Stomach (tissue), 9 donors: Measurements from ENCODE around the gene AVPR1A. TPM values are rescaled to one million over a fixed set of nuclear protein-coding genes. Genes with fewer than 3 reads are reported as not detected.
"Not testable (repeated sequence)": the region's sequence is repeated elsewhere in the genome, so short reads cannot be mapped to it uniquely, and the experiment has no call there.

ENCODE experiments used
- DNase-seq, 2 donors: peaks; one replicate each; pipeline versions ENCODE4 v3.0.0 to v3.0.0-alpha.2; 2013 to 2019
- H3K27ac ChIP-seq, 5 donors: fragments of 200-600 bp in 4 of 5; sonication (generic) in 4 of 5; one replicate each; pipeline ENCODE4 v1.5.1; 2013 to 2019; ENCODE audit warnings: mild to moderate bottlenecking in 1 of 5, moderate library complexity in 1 of 5
- H3K27me3 ChIP-seq, 3 donors: fragments of 200-600 bp; sonication (generic); one replicate each; pipeline ENCODE4 v1.5.1; 2017 to 2019; ENCODE audit warnings: mixed run types in 1 of 3
- H3K36me3 ChIP-seq, 4 donors: fragments of 200-600 bp; sonication (generic); 1 replicate in 3 of 4; 2 replicates in 1 of 4; pipeline ENCODE4 v1.5.1; 2016 to 2019
- H3K4me1 ChIP-seq, 4 donors: fragments of 200-600 bp; sonication (generic); one replicate each; pipeline ENCODE4 v1.5.1; 2016 to 2019
- H3K4me3 ChIP-seq, 4 donors: fragments of 200-600 bp; sonication (generic) in 3 of 4; one replicate each; pipeline ENCODE4 v1.5.1; 2016 to 2019; ENCODE audit warnings: mild to moderate bottlenecking in 1 of 4
- H3K9me3 ChIP-seq, 4 donors: fragments of 200-600 bp; sonication (generic); one replicate each; pipeline ENCODE4 v1.5.1; 2016 to 2019
- EP300 ChIP-seq: sonication (generic); formaldehyde crosslinking; IDR thresholded peaks from one replicate; pipeline ENCODE4 v1.6.1; 2017; ENCODE audit warnings: antibody characterized with exemption
- POLR2A ChIP-seq, 4 donors: fragments of 450-650 bp; IDR thresholded peaks; one replicate each; pipeline ENCODE4 v1.6.1; 2016; ENCODE audit warnings: antibody characterized with exemption in 4 of 4, control low read depth in 2 of 4, mild to moderate bottlenecking in 1 of 4, moderate library complexity in 1 of 4
- POLR2AphosphoS5 ChIP-seq, 3 donors: sonication (generic); formaldehyde crosslinking; IDR thresholded peaks; one replicate each; pipeline ENCODE4 v1.6.1; 2016; ENCODE audit warnings: antibody characterized with exemption in 3 of 3
- WGBS, 5 donors: extraction: QIAGEN DNeasy Blood & Tissue Kit in 3 of 5; methylation state at CpG; one replicate each; pipeline versions ENCODE4 v1.1.5 to v1.1.7; 2013 to 2018; 5-methylcytosine and 5-hydroxymethylcytosine counted together
- intact Hi-C: fragments of 100-400 bp; cut with DNase I; formaldehyde crosslinking; loops from one replicate; pipeline ENCODE4 v1.15.1; 2023; ENCODE audit warnings: low total_unique reads
- polyA plus RNA-seq, 3 donors: library from polyadenylated mRNA; stranded (reverse); fragments of 200-250 nt; gene quantifications; one replicate each; pipeline ENCODE4 v1.2.3, GENCODE V29; 2013
- total RNA-seq, 5 donors: library from RNA; depleted of rRNA; stranded (reverse); fragments of >200 nt; gene quantifications; one replicate each; pipeline versions ENCODE4 v1.1.0 to v1.2.3, GENCODE V29; 2014 to 2016
- TF ChIP-seq, protein P1 (sequence below), 7 experiments: fragments of 450-650 bp in 4 of 7; fragments of 200-600 bp in 3 of 7; sonication (generic) in 3 of 7; IDR thresholded peaks; one replicate each; pipeline ENCODE4 v1.5.1; 2016 to 2019; ENCODE audit warnings: antibody characterized with exemption in 7 of 7, control low read depth in 2 of 7, mild to moderate bottlenecking in 1 of 7
- donor health status: healthy with polysubstance abuse.
- donor health status: Bipolar disorder and iron deficiency.
- donor health status: healthy.

AVPR1A gene
- total and polyA plus RNA-seq, 8 donors = 0.15 to 20.9 (median 2.9) TPM; not detected in 1

DNA sequence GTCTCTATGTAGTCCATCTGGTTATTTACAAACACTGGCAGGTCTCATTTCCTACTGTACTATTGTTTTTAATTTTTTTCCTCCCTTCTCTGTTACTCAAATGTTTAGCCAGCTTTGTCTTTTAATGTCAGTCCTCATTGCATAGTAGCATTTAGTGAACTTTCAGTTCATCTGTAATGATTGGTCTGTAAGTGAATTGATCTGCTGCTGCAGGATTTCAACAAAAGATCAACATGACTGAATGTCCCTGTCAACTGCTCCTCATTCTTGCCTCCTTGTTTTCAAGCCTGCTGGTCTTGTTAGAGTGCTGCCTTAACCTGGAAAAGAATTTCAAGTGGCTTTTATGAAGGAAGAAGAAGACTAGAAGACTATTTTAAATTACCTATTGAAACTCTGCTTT, 19.3 kb upstream of the AVPR1A start:
- Histone ChIP-seq H3K4me3 (no peak overlapping the region), H3K9me3 (peaks cover 0 to 7% (median under 1%) of the 10 kb centered on the region in 4 donors), H3K36me3 (no peaks in the 10 kb centered on the region), H3K4me1 (no peaks in the 10 kb centered on the region), H3K27ac (no peak overlapping the region), H3K27me3 (peaks cover 0 to 7% (median 0%) of the 10 kb centered on the region in 3 donors)
- intact Hi-C loops = no loop called here
- no peak for TF ChIP-seq POLR2AphosphoS5 (IDR thresholded peaks at IDR 0.05)
- TF ChIP-seq EP300 = no peak
- no peak for TF ChIP-seq POLR2A (IDR thresholded peaks at IDR 0.05)
- TF ChIP-seq, protein P1, sequence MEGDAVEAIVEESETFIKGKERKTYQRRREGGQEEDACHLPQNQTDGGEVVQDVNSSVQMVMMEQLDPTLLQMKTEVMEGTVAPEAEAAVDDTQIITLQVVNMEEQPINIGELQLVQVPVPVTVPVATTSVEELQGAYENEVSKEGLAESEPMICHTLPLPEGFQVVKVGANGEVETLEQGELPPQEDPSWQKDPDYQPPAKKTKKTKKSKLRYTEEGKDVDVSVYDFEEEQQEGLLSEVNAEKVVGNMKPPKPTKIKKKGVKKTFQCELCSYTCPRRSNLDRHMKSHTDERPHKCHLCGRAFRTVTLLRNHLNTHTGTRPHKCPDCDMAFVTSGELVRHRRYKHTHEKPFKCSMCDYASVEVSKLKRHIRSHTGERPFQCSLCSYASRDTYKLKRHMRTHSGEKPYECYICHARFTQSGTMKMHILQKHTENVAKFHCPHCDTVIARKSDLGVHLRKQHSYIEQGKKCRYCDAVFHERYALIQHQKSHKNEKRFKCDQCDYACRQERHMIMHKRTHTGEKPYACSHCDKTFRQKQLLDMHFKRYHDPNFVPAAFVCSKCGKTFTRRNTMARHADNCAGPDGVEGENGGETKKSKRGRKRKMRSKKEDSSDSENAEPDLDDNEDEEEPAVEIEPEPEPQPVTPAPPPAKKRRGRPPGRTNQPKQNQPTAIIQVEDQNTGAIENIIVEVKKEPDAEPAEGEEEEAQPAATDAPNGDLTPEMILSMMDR (IDR thresholded peaks at IDR 0.05) = no peak
- DNase-seq = no peak

GRCh38 chr12:63167741-63168140, 16.7 kb upstream of the AVPR1A start:
- 72 to 76% (median 74%) methylated on average over 5 to 6 of the region's 6 CpGs for WGBS, 5 donors
- H3K4me1 ChIP-seq, H3K27ac ChIP-seq, H3K27me3 ChIP-seq, intact Hi-C loops, H3K36me3 ChIP-seq, H3K4me3 ChIP-seq, DNase-seq, H3K9me3 ChIP-seq: not testable (repeated sequence)

DNA sequence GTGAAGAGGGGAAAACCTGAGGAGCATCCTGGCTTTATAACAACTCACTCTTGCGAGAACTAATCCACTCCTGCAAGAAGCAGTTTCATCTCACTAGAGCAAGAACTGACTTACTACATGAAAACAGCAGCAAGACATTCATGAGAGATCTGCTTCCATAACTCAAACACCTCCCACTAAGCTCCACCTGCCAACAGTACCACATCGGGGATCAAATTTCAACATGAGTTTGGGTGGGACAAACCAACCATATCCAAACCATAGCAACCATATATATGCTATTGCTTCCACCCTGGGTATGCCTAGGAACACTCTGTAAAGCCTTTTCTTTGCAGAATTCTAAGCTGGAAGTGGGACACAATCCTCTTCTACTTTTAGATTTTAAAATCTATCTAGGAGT, 13.9 kb upstream of the AVPR1A start:
- peaks cover 0 to 7% (median 0%) of the 10 kb centered on the region in 3 donors for H3K27me3 ChIP-seq

GRCh38 chr12:63163541-63163940, 12.5 kb upstream of the AVPR1A start:
- Histone ChIP-seq H3K36me3 (no peaks in the 10 kb centered on the region), H3K27ac (no peak overlapping the region), H3K4me1 (no peaks in the 10 kb centered on the region), H3K27me3 (peaks cover 0 to 7% (median 0%) of the 10 kb centered on the region in 3 donors), H3K4me3 (no peak overlapping the region), H3K9me3 (no peaks in the 10 kb centered on the region)
- no peak for TF ChIP-seq POLR2A (IDR thresholded peaks at IDR 0.05)
- no peak for TF ChIP-seq POLR2AphosphoS5 (IDR thresholded peaks at IDR 0.05)
- no peak for TF ChIP-seq EP300
- TF ChIP-seq, protein P1 (IDR thresholded peaks at IDR 0.05) = no peak
- intact Hi-C loops = no loop called here
- DNase-seq = no peak
- 55 to 100% (median 80%) methylated on average over 1 of the region's 1 CpG for WGBS, 5 donors

More for the DNA sequence above, 13.9 kb upstream of the AVPR1A start:
- no peak for TF ChIP-seq EP300
- no peak for TF ChIP-seq POLR2AphosphoS5 (IDR thresholded peaks at IDR 0.05)
- no peak for TF ChIP-seq POLR2A (IDR thresholded peaks at IDR 0.05)
- TF ChIP-seq, protein P1 (IDR thresholded peaks at IDR 0.05) = no peak
- 69 to 84% (median 74%) methylated on average over 2 of the region's 2 CpGs for WGBS, 5 donors
- no peak for DNase-seq
- no peaks in the 10 kb centered on the region for H3K36me3 ChIP-seq
- no peak overlapping the region for H3K4me3 ChIP-seq
- no peaks in the 10 kb centered on the region for H3K9me3 ChIP-seq
- no peaks in the 10 kb centered on the region for H3K4me1 ChIP-seq
- intact Hi-C loops = no loop called here
- no peak overlapping the region for H3K27ac ChIP-seq

DNA sequence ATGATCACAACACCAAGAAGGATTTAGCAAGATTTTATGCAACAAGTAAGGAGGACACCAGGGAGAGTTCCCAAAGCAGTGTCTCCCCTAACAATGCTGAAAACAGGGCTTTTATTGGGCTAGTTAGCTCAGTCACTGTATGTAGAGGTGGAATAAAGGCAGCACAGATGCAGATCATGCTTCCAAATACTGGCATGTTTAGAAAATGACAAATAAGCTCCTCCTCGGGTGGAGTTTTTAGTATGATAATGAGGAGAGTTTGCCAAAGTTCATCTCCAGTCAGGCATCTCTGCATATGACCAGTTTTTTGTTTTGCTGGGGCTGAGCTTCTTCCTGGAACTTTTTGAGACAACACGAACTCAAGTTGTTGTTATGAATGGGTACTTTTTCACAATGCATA, 4.4 kb upstream of the AVPR1A start:
- no peak overlapping the region for H3K27ac ChIP-seq
- H3K27me3 ChIP-seq = peaks cover 5 to 51% (median 23%) of the 10 kb centered on the region in 3 donors
- H3K9me3 ChIP-seq = peaks cover 0 to 3% (median 0%) of the 10 kb centered on the region in 4 donors
- intact Hi-C loops = no loop called here
- no peak for DNase-seq
- TF ChIP-seq POLR2AphosphoS5 (IDR thresholded peaks at IDR 0.05) (no peak), POLR2A (IDR thresholded peaks at IDR 0.05) (no peak), EP300 (no peak)
- TF ChIP-seq, protein P1 (IDR thresholded peaks at IDR 0.05) = no peak
- WGBS, 5 donors = 70 to 84% (median 73%) methylated on average over 2 of the region's 2 CpGs
- no peak overlapping the region for H3K4me3 ChIP-seq
- H3K36me3 ChIP-seq = no peaks in the 10 kb centered on the region
- H3K4me1 ChIP-seq = peaks cover 15 to 23% (median 20%) of the 10 kb centered on the region in 4 donors
